Skeletal muscle tissue (tissue), 4 donors: Measurements from ENCODE around the gene RPTOR. TPM values are rescaled to one million over a fixed set of nuclear protein-coding genes. Genes with fewer than 3 reads are reported as not detected.

Experiments
- H3K27ac ChIP-seq: one replicate; pipeline ENCODE4 v1.7.0; 2013; ENCODE audit warnings: mild to moderate bottlenecking, low read depth, low read length, inconsistent platforms
- H3K27me3 ChIP-seq, 3 donors: one replicate each; pipeline ENCODE4 v1.7.0; 2013; ENCODE audit warnings: low read length in 3 of 3; ENCODE audit not compliant: control insufficient read depth in 3 of 3, insufficient read depth in 3 of 3
- H3K36me3 ChIP-seq, 3 donors: one replicate each; pipeline ENCODE4 v1.7.0; 2013; ENCODE audit warnings: low read length in 3 of 3; ENCODE audit not compliant: control insufficient read depth in 3 of 3, insufficient read depth in 3 of 3
- H3K4me1 ChIP-seq, 3 donors: one replicate each; pipeline ENCODE4 v1.7.0; 2013; ENCODE audit warnings: low read length in 3 of 3, mild to moderate bottlenecking in 3 of 3; ENCODE audit not compliant: control insufficient read depth in 3 of 3, insufficient read depth in 3 of 3
- H3K4me3 ChIP-seq, 3 donors: one replicate each; pipeline ENCODE4 v1.7.0; 2013; ENCODE audit warnings: low read length in 3 of 3
- H3K9ac ChIP-seq, 3 donors: one replicate each; pipeline ENCODE4 v1.7.0; 2013; ENCODE audit warnings: low read length in 3 of 3, mild to moderate bottlenecking in 3 of 3, moderate library complexity in 2 of 3, low read depth in 1 of 3
- H3K9me3 ChIP-seq, 3 donors: one replicate each; pipeline ENCODE4 v1.7.0; 2013; ENCODE audit warnings: low read length in 3 of 3; ENCODE audit not compliant: control insufficient read depth in 3 of 3
- total RNA-seq: library from RNA; depleted of rRNA; stranded (reverse); fragments of >200 nt; gene quantifications from one replicate; pipeline ENCODE4 v1.2.3, GENCODE V29; 2014
- donor health status: Osteomylitis.

Gene RPTOR
- total RNA-seq, 1 donor from 2014 or later, result 24.5 TPM

GRCh38 chr17:80930335-80931279, 386.0 kb downstream of the RPTOR start:
- no peak overlapping the region for H3K27ac ChIP-seq
- H3K4me1 ChIP-seq, result peaks cover 4 to 7% (median 5%) of the 10 kb centered on the region in 3 donors
- peaks cover 23 to 30% (median 29%) of the 10 kb centered on the region in 3 donors for H3K36me3 ChIP-seq
- no peaks in the 10 kb centered on the region for H3K27me3 ChIP-seq
- no peak overlapping the region for H3K4me3 ChIP-seq
- H3K9ac ChIP-seq, result no peak overlapping the region
- no peaks in the 10 kb centered on the region for H3K9me3 ChIP-seq

- Histone ChIP-seq H3K4me3 (no peak overlapping the region), H3K9me3 (no peaks in the 10 kb centered on the region), H3K4me1 (peaks cover 4 to 7% (median 5%) of the 10 kb centered on the region in 3 donors), H3K27me3 (no peaks in the 10 kb centered on the region), H3K27ac (no peak overlapping the region), H3K9ac (no peak overlapping the region), H3K36me3 (peaks cover 15 to 21% (median 21%) of the 10 kb centered on the region in 3 donors)
Observed at GRCh38 chr17:80931421-80932265, 387.0 kb downstream of the RPTOR start.

- no peaks in the 10 kb centered on the region for H3K27me3 ChIP-seq
- H3K27ac ChIP-seq, result no peak overlapping the region
Observed at GRCh38 chr17:80935526-80935925, 390.9 kb downstream of the RPTOR start.

GRCh38 chr17:80936218-80936617, 391.6 kb downstream of the RPTOR start:
- Histone ChIP-seq H3K4me3 (no peak overlapping the region), H3K9me3 (no peaks in the 10 kb centered on the region), H3K9ac (no peak overlapping the region), H3K36me3 (peaks cover 2 to 3% (median 3%) of the 10 kb centered on the region in 3 donors), H3K27ac (no peak overlapping the region), H3K27me3 (no peaks in the 10 kb centered on the region), H3K4me1 (no peaks in the 10 kb centered on the region)

More at GRCh38 chr17:80935526-80935925, 390.9 kb downstream of the RPTOR start:
- Histone ChIP-seq H3K36me3 (peaks cover 6 to 7% (median 6%) of the 10 kb centered on the region in 3 donors), H3K4me3 (no peak overlapping the region), H3K9ac (no peak overlapping the region), H3K9me3 (no peaks in the 10 kb centered on the region), H3K4me1 (no peaks in the 10 kb centered on the region)

GRCh38 chr17:80936723-80937122, 392.1 kb downstream of the RPTOR start:
- H3K4me1 ChIP-seq, result peaks cover 0 to 2% (median 1%) of the 10 kb centered on the region in 3 donors
- no peak overlapping the region for H3K9ac ChIP-seq
- H3K27me3 ChIP-seq, result no peaks in the 10 kb centered on the region
- H3K27ac ChIP-seq, result no peak overlapping the region
- no peaks in the 10 kb centered on the region for H3K9me3 ChIP-seq
- H3K4me3 ChIP-seq, result no peak overlapping the region
- peaks cover 0 to 4% (median 2%) of the 10 kb centered on the region in 3 donors for H3K36me3 ChIP-seq

GRCh38 chr17:80937462-80938381, 393.1 kb downstream of the RPTOR start:
- peaks cover 6 to 12% (median 9%) of the 10 kb centered on the region in 3 donors for H3K4me1 ChIP-seq
- H3K36me3 ChIP-seq, result peaks cover 0 to 5% (median 4%) of the 10 kb centered on the region in 3 donors
- H3K27ac ChIP-seq, result no peak overlapping the region

GRCh38 chr17:80938556-80938955, 393.9 kb downstream of the RPTOR start:
- Histone ChIP-seq H3K36me3 (peaks cover 0 to 6% (median 5%) of the 10 kb centered on the region in 3 donors), H3K27me3 (no peaks in the 10 kb centered on the region), H3K9me3 (no peaks in the 10 kb centered on the region), H3K4me3 (no peak overlapping the region), H3K9ac (no peak overlapping the region), H3K27ac (no peak overlapping the region), H3K4me1 (peaks cover 10 to 17% (median 15%) of the 10 kb centered on the region in 3 donors)

More at GRCh38 chr17:80937462-80938381, 393.1 kb downstream of the RPTOR start:
- no peaks in the 10 kb centered on the region for H3K9me3 ChIP-seq
- no peak overlapping the region for H3K9ac ChIP-seq
- H3K27me3 ChIP-seq, result no peaks in the 10 kb centered on the region
- H3K4me3 ChIP-seq, result no peak overlapping the region

- H3K9ac ChIP-seq, result no peak overlapping the region
- H3K4me1 ChIP-seq, result peaks cover 10 to 17% (median 15%) of the 10 kb centered on the region in 3 donors
- H3K27me3 ChIP-seq, result no peaks in the 10 kb centered on the region
- no peak overlapping the region for H3K4me3 ChIP-seq
- no peaks in the 10 kb centered on the region for H3K9me3 ChIP-seq
- peaks cover 0 to 6% (median 5%) of the 10 kb centered on the region in 3 donors for H3K36me3 ChIP-seq
- H3K27ac ChIP-seq, result no peak overlapping the region
Observed at GRCh38 chr17:80939151-80940145, 394.8 kb downstream of the RPTOR start.
